Measurements from ENCODE around the gene SH2D3A. TPM values are rescaled to one million over a fixed set of nuclear protein-coding genes. Genes with fewer than 3 reads are reported as not detected.

SH2D3A gene
- total RNA-seq, 1 donor from 2014 or later, result 17.4 TPM

DNA sequence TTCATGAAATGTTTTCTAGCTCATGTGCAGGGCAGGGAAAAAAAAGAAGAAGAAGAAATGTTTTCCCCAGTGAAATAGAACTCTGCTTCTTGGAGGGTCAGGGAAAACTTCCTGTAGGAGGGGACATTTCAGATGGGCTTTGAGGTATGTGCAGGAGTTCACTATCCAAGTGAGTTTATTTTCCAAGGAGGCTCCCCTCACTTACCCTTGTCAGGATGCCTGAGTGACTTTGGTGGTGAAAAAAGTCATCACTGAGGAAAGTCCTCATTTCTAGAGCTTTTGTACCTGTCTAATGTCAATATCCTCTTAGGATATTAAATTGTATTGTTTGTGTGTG is 46.1 kb downstream of the SH2D3A start:
- H3K27ac Mint-ChIP-seq, result no peak overlapping the region
- no peak overlapping the region for H3K4me3 Mint-ChIP-seq
- no peaks in the 10 kb centered on the region for H3K4me1 Mint-ChIP-seq (ENCODE audit: unreplicated experiment)
- DNase-seq (ENCODE audit: extremely low spot score, unreplicated experiment), result no peak
- TF ChIP-seq, protein P1, sequence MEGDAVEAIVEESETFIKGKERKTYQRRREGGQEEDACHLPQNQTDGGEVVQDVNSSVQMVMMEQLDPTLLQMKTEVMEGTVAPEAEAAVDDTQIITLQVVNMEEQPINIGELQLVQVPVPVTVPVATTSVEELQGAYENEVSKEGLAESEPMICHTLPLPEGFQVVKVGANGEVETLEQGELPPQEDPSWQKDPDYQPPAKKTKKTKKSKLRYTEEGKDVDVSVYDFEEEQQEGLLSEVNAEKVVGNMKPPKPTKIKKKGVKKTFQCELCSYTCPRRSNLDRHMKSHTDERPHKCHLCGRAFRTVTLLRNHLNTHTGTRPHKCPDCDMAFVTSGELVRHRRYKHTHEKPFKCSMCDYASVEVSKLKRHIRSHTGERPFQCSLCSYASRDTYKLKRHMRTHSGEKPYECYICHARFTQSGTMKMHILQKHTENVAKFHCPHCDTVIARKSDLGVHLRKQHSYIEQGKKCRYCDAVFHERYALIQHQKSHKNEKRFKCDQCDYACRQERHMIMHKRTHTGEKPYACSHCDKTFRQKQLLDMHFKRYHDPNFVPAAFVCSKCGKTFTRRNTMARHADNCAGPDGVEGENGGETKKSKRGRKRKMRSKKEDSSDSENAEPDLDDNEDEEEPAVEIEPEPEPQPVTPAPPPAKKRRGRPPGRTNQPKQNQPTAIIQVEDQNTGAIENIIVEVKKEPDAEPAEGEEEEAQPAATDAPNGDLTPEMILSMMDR (conservative IDR thresholded peaks at IDR 0.05), result no peak
- H3K27me3 Mint-ChIP-seq, result peaks cover 7% of the 10 kb centered on the region
- peaks cover 4% of the 10 kb centered on the region for H3K9me3 Mint-ChIP-seq
- no peaks in the 10 kb centered on the region for H3K36me3 Mint-ChIP-seq

GRCh38 chr19:6720369-6721137 is 46.7 kb downstream of the SH2D3A start, which contains the start of gene C3:
Gene C3, minus strand, starts transcription at chr19:6720650. Its CDS starts 61 bp downstream, at chr19:6720589.
- DNase-seq (ENCODE audit: extremely low spot score, unreplicated experiment), result no peak
- H3K36me3 Mint-ChIP-seq, result no peaks in the 10 kb centered on the region
- H3K9me3 Mint-ChIP-seq, result peaks cover 4% of the 10 kb centered on the region
- H3K27ac Mint-ChIP-seq, result no peak within 1 kb of the TSS
- no peak within 1 kb of the TSS for H3K4me3 Mint-ChIP-seq
- no peaks in the 10 kb centered on the region for H3K4me1 Mint-ChIP-seq (ENCODE audit: unreplicated experiment)
- TF ChIP-seq, protein P1 (conservative IDR thresholded peaks at IDR 0.05), result no peak
- H3K27me3 Mint-ChIP-seq, result peaks cover 7% of the 10 kb centered on the region

DNA sequence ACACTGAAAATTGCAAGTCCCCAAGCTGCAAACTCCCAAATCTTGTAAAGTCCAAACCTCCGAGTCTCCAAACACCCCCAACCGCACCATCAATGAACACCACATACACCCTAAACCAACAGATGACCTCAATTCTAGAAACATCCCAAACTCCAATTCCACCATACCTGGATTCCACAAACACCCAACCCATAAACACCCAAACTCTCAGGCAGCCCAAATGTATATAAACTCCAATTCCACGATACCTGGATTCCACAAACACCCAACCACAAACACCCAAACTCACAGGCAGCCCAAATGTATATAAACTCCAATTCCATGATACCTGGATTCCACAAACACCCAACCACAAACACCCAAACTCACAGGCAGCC is 47.3 kb downstream of the SH2D3A start:
- H3K27ac Mint-ChIP-seq, result no peak overlapping the region
- DNase-seq (ENCODE audit: extremely low spot score, unreplicated experiment), result no peak
- TF ChIP-seq, protein P1 (conservative IDR thresholded peaks at IDR 0.05), result no peak
- peaks cover 4% of the 10 kb centered on the region for H3K9me3 Mint-ChIP-seq
- H3K4me1 Mint-ChIP-seq (ENCODE audit: unreplicated experiment), result no peaks in the 10 kb centered on the region
- no peaks in the 10 kb centered on the region for H3K36me3 Mint-ChIP-seq
- no peak overlapping the region for H3K4me3 Mint-ChIP-seq
- peaks cover 7% of the 10 kb centered on the region for H3K27me3 Mint-ChIP-seq

- H3K36me3 Mint-ChIP-seq, result no peaks in the 10 kb centered on the region
- no peak overlapping the region for H3K27ac Mint-ChIP-seq
- peaks cover 7% of the 10 kb centered on the region for H3K27me3 Mint-ChIP-seq
- H3K4me1 Mint-ChIP-seq (ENCODE audit: unreplicated experiment), result no peaks in the 10 kb centered on the region
- TF ChIP-seq, protein P1 (conservative IDR thresholded peaks at IDR 0.05), result no peak
- no peak overlapping the region for H3K4me3 Mint-ChIP-seq
- H3K9me3 Mint-ChIP-seq, result peaks cover 4% of the 10 kb centered on the region
- no peak for DNase-seq (ENCODE audit: extremely low spot score, unreplicated experiment)
Measured at GRCh38 chr19:6719540-6719861, 47.7 kb downstream of the SH2D3A start.

GRCh38 chr19:6718741-6719539 is 48.3 kb downstream of the SH2D3A start:
- TF ChIP-seq, protein P1 (conservative IDR thresholded peaks at IDR 0.05), result no peak
- no peaks in the 10 kb centered on the region for H3K4me1 Mint-ChIP-seq (ENCODE audit: unreplicated experiment)
- peaks cover 4% of the 10 kb centered on the region for H3K9me3 Mint-ChIP-seq
- no peak overlapping the region for H3K4me3 Mint-ChIP-seq
- no peaks in the 10 kb centered on the region for H3K36me3 Mint-ChIP-seq
- peaks cover 7% of the 10 kb centered on the region for H3K27me3 Mint-ChIP-seq
- DNase-seq (ENCODE audit: extremely low spot score, unreplicated experiment), result no peak
- no peak overlapping the region for H3K27ac Mint-ChIP-seq

All from type B pancreatic cell (in vitro differentiated cells).